Caco-2 (cell line): Measurements from ENCODE around the gene PDE2A. TPM values are rescaled to one million over a fixed set of nuclear protein-coding genes. Genes with fewer than 3 reads are reported as not detected.

Experiments
- BruUV-seq: library from RNA; stranded (reverse); fragments of 400-500 nt; replicated peaks from 2 replicates; lab custom pipeline; 2021; lab: Mats Ljungman, UMichigan
- CTCF ChIA-PET: fragments of 300-600 bp; sonication (Branson Sonifier 250); formaldehyde crosslinking; loops from one replicate; lab custom pipeline; 2022; ENCODE audit warnings: antibody characterized with exemption; lab: Charles Lee
- POLR2A ChIA-PET: fragments of 300-600 bp; sonication (Branson Sonifier 250); formaldehyde crosslinking; loops from one replicate; lab custom pipeline; 2022; ENCODE audit warnings: antibody characterized with exemption; lab: Charles Lee
- DNase-seq, 2 experiments: peaks; one replicate each; pipeline versions ENCODE4 v3.0.0 to v3.0.0-alpha.2; 2020 to 2022
- H3K27me3 ChIP-seq: replicated peaks from 2 replicates; pipeline ENCODE4 v1.6.0; 2011; ENCODE audit warnings: low read length; ENCODE audit not compliant: control insufficient read depth, insufficient read depth
- H3K36me3 ChIP-seq: 2 replicates; pipeline ENCODE4 v1.5.1; 2011; ENCODE audit warnings: low read length; ENCODE audit not compliant: control insufficient read depth, insufficient read depth
- H3K4me1 ChIP-seq: fragments of 250-450 bp; sonication (Bioruptor Pico); 2 replicates; pipeline ENCODE4 v1.5.1; 2020; ENCODE audit warnings: mild to moderate bottlenecking
- H3K4me3 ChIP-seq: 2 replicates; pipeline ENCODE4 v1.5.1; 2011; ENCODE audit warnings: low read depth, mild to moderate bottlenecking, control low read depth, low read length
- H3K9me3 ChIP-seq: fragments of 250-450 bp; sonication (Bioruptor Pico); 2 replicates; pipeline ENCODE4 v1.5.1; 2020; ENCODE audit warnings: mild to moderate bottlenecking, moderate library complexity
- H3K27ac Mint-ChIP-seq: one replicate; pipeline ENCODE4 v1.8.0; 2022; ENCODE audit warnings: mixed read lengths; ENCODE audit not compliant: unreplicated experiment
- H3K27me3 Mint-ChIP-seq: one replicate; pipeline ENCODE4 v1.8.0; 2022; ENCODE audit warnings: mixed read lengths; ENCODE audit not compliant: insufficient read depth, unreplicated experiment
- H3K36me3 Mint-ChIP-seq: one replicate; pipeline ENCODE4 v1.8.0; 2022; ENCODE audit warnings: mild to moderate bottlenecking, mixed read lengths; ENCODE audit not compliant: insufficient read depth, unreplicated experiment
- H3K4me1 Mint-ChIP-seq: one replicate; pipeline ENCODE4 v1.8.0; 2022; ENCODE audit warnings: low read depth, mixed read lengths; ENCODE audit not compliant: unreplicated experiment
- H3K4me3 Mint-ChIP-seq: one replicate; pipeline ENCODE4 v1.8.0; 2022; ENCODE audit warnings: mild to moderate bottlenecking, moderate library complexity, mixed read lengths; ENCODE audit not compliant: unreplicated experiment
- H3K9me3 Mint-ChIP-seq: one replicate; pipeline ENCODE4 v1.8.0; 2022; ENCODE audit warnings: mixed read lengths; ENCODE audit not compliant: unreplicated experiment
- CTCF ChIP-seq, 2 experiments: fragments of 200-600 bp in 1 of 2; IDR thresholded peaks; 1 replicate in 1 of 2; 2 replicates in 1 of 2; pipeline versions ENCODE4 v1.5.1 to v1.8.0; 2011 to 2022; ENCODE audit warnings: antibody characterized with exemption in 1 of 2, control low read depth in 1 of 2, inconsistent platforms in 1 of 2, low read depth in 1 of 2, low read length in 1 of 2, mild to moderate bottlenecking in 1 of 2, moderate library complexity in 1 of 2; ENCODE audit not compliant: insufficient read depth in 1 of 2, severe bottlenecking in 1 of 2, unreplicated experiment in 1 of 2
- intact Hi-C: fragments of 100-400 bp; cut with micrococcal nuclease; formaldehyde crosslinking; loops from one replicate; pipeline ENCODE4 v1.10.0; 2022; ENCODE audit not compliant: unreplicated experiment
- total RNA-seq: library from RNA; stranded (reverse); gene quantifications from 2 replicates; pipeline ENCODE4 v1.2.3, GENCODE V29; 2022

The PDE2A gene
- total RNA-seq, 1 experiment from 2014 or later: 1.4 TPM

GRCh38 chr11:72648384-72649136 is 25.7 kb downstream of the PDE2A start:
- CTCF ChIA-PET: interaction anchor here (0.5 to 2.2 kb wide), 5 partner anchors 10 to 178 kb away, joined by 3 to 10 read pairs (median 5); no protein-coding TSS in a partner anchor
- Mint-ChIP-seq H3K9me3 (no peaks in the 10 kb centered on the region), H3K4me3 (no peak overlapping the region), H3K36me3 (no peaks in the 10 kb centered on the region), H3K27me3 (peaks cover 11% of the 10 kb centered on the region), H3K4me1 (no peaks in the 10 kb centered on the region), H3K27ac (no peak overlapping the region)
- TF ChIP-seq CTCF (IDR thresholded peaks at IDR 0.05; ENCODE audit: insufficient read depth in 1 of 2, low read depth in 1 of 2, low read length in 1 of 2, severe bottlenecking in 1 of 2, unreplicated experiment in 1 of 2): no peak
- DNase-seq: no peak
- no peaks in the 10 kb centered on the region; the same call in 1 of the 2 replicates for H3K27me3 ChIP-seq
- H3K9me3 ChIP-seq: no peaks in the 10 kb centered on the region
- H3K4me3 ChIP-seq: no peak overlapping the region
- intact Hi-C loops: no loop called here
- no peaks in the 10 kb centered on the region for H3K36me3 ChIP-seq
- no peaks in the 10 kb centered on the region for H3K4me1 ChIP-seq
- BruUV-seq: no TSS peak
- POLR2A ChIA-PET: no interaction called here

- no peak overlapping the region for H3K27ac Mint-ChIP-seq
- H3K4me3 Mint-ChIP-seq: no peak overlapping the region
- BruUV-seq: no TSS peak
- H3K9me3 ChIP-seq: no peaks in the 10 kb centered on the region
- DNase-seq: no peak
- H3K27me3 ChIP-seq: no peaks in the 10 kb centered on the region; the same call in 1 of the 2 replicates
- intact Hi-C loops: no loop called here
- POLR2A ChIA-PET: no interaction called here
- no peaks in the 10 kb centered on the region for H3K9me3 Mint-ChIP-seq
- H3K36me3 Mint-ChIP-seq: no peaks in the 10 kb centered on the region
- no peaks in the 10 kb centered on the region for H3K4me1 ChIP-seq
- no peaks in the 10 kb centered on the region for H3K36me3 ChIP-seq
- CTCF ChIA-PET: interaction anchor here (0.5 to 2.2 kb wide), 5 partner anchors 10 to 177 kb away, joined by 3 to 10 read pairs (median 5); no protein-coding TSS in a partner anchor
- H3K27me3 Mint-ChIP-seq: peaks cover 6% of the 10 kb centered on the region
- H3K4me3 ChIP-seq: no peak overlapping the region
- H3K4me1 Mint-ChIP-seq: no peaks in the 10 kb centered on the region
- TF ChIP-seq CTCF (IDR thresholded peaks at IDR 0.05; ENCODE audit: insufficient read depth in 1 of 2, low read depth in 1 of 2, low read length in 1 of 2, severe bottlenecking in 1 of 2, unreplicated experiment in 1 of 2): no peak
These were observed 26.3 kb downstream of the PDE2A start for GRCh38 chr11:72647882-72648281.

- intact Hi-C loops: no loop called here
- H3K4me1 ChIP-seq: peaks cover 5% of the 10 kb centered on the region; the same call in 1 of the 2 replicates
- H3K27me3 ChIP-seq: peaks cover 5% of the 10 kb centered on the region
- Mint-ChIP-seq H3K4me1 (no peaks in the 10 kb centered on the region), H3K4me3 (no peak overlapping the region), H3K27me3 (peaks cover 6% of the 10 kb centered on the region), H3K36me3 (no peaks in the 10 kb centered on the region), H3K9me3 (no peaks in the 10 kb centered on the region), H3K27ac (no peak overlapping the region)
- no peak for TF ChIP-seq CTCF (IDR thresholded peaks at IDR 0.05; ENCODE audit: insufficient read depth in 1 of 2, low read depth in 1 of 2, low read length in 1 of 2, severe bottlenecking in 1 of 2, unreplicated experiment in 1 of 2)
- CTCF ChIA-PET: interaction anchor here (0.6 to 6.2 kb wide), 5 partner anchors 11 to 176 kb away, joined by 3 to 56 read pairs (median 6); no protein-coding TSS in a partner anchor
- H3K9me3 ChIP-seq: no peaks in the 10 kb centered on the region
- H3K36me3 ChIP-seq: no peaks in the 10 kb centered on the region
- H3K4me3 ChIP-seq: no peak overlapping the region
- POLR2A ChIA-PET: no interaction called here
- no peak for DNase-seq
- BruUV-seq: no TSS peak
These were observed 27.8 kb downstream of the PDE2A start for GRCh38 chr11:72646472-72646871.
